Measurements from ENCODE around the gene WDR53.
"Not testable (repeated sequence)": the region's sequence is repeated elsewhere in the genome, so short reads cannot be mapped to it uniquely, and the experiment has no call there.

Gene WDR53

DNA sequence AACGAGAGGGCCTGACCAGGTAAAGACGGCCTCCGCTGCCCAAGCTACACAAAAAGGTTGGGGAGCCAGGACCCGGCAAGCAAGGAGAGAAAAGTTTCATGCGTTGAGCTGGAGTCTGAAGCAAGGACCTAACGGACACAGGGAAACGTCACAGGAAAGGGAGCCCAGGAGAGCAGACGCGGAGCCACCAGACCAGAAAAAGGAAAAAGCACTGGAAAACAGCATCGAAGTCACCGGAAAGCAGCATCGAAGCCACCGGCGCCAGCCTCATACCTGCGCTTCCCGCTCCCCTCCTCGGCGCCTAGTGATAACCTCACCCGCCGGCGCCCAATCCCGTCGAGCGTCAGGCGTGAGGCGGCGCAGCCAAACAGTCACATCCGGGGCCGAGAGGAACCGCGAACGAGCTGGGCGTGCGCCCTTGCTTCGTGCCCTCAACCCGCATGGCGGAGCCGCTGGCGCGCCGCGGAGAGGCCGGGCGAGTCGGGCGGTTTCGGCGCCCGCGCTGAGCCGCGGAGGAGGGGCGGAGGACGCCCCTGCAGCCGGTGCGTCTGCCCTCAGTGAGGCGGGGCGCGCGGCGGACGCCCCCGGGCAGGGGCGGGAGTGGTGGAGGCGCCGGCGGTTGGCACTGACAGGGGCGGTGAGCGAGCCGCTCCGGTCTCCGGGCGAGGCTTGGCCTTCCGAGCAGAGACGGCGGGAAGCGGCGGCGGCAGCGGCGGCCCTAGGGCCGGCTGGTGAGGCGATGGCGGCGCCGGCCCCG is at the start of gene WDR53, which contains the start of gene FBXO45:
Gene WDR53 (minus strand): TSS at position 309 of the 757 bp plus-strand sequence. CDS start 7,079 bp downstream, outside the sequence.
Gene FBXO45 (plus strand): TSS at position 415 of the 757 bp plus-strand sequence. CDS start 325 bp downstream, at position 740.
- peak; percentile 94 to 97 for DNase-seq

DNA sequence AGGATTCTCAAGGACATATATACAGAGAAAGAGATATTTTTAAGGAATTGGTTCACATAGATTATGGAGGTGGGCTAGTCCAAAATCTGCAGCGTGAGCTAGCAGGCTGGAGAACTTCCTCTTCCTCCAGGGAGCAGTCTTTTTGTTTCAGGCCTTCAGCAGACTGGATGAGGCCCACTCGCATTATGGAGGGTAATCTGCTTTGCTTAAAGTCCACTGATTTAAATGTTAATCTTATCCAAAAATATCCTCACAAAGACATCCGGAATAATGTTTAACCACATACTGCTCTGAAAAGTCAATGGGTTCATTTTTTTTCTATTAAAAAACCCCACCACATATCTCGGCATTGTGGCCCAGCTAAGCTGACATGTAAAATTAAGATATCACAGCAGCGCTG is 48.9 kb upstream of the WDR53 start:
- no peak for DNase-seq

DNA sequence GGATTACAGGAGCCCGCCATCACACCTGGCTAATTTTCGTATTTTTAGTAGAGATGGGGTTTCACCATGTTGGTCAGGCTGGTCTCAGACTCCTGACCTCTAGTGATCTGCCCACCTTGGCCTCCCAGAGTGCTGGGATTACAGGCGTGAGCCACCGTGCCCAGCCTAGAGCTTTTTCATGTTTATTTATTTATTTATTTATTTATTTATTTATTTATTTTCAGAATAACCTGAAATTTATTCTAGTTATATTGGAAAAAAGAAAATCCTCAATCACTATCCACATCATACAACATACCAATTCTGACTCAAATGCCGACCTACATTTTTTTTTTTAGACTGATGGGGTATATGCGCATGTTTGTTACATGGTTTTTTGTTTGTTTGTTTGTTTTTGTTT is 46.9 kb upstream of the WDR53 start:
- DNase-seq, result not testable (repeated sequence)

DNA sequence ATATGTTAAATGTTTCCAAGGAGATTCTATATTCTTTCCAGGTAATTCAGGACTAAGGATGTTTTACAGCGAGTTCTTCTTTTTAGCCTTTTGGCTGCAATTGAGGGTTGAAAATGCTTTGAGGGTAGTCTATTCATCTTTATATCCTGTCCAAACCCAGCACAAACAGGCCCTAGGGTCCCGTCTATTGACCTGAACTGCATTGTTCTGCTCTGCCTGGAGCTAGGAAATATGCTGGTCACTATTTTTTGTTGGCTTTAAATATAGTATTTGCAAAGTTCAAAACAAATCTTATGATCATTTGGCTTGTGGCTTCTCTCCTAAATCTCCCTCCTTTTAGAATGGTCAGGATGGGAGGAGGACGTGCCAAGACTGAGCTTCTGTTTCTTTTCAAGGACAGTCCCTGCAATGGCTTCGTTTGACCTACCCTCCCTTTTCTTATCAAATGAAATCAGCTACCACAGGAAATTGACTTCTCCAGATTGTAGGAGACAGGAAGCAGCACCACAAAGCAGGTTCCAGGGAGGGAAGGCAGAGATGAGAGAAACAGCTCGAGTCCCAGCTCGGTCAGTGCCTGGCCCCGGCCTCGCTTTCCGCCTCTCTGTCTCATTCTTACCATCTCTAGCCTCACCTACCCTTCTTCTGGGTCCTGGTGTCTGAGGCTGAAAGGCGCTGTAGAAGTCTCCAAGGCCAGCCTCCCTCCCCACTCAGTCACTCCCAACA is 43.6 kb upstream of the WDR53 start:
- DNase-seq, result no peak

DNA sequence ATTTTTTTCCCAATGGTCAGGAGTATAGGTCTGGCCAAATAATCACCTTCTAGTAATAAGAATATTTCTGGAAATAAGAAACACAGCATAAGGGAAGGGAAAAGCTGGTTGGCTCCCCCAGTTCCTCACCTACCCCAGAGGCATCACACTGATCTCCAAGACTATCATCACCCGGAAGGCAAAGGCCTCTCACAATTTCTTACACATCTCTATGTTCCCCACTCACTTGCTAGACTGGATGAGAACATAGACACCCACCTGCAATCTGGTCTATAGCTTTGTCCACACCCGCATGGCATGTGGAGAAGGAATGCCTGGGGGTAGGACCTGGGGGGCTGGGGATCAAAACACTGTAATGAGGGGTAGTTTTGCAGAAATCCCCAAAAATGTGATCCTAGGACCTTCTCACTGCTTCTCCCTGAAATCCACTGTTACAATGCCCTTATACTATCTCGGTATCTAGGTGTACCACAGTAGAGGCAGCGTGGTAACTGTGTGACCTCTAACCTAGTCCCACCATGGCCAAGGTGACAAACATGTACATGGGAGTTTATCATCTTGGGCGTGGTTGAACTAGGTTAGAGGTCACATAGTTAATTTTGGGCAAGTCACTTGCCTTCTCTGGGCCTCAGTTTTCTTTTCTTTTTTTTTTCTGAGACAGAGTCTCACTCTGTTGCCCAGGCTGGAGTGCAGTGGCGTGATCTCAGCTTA is 41.6 kb upstream of the WDR53 start:
- DNase-seq, result no peak

DNA sequence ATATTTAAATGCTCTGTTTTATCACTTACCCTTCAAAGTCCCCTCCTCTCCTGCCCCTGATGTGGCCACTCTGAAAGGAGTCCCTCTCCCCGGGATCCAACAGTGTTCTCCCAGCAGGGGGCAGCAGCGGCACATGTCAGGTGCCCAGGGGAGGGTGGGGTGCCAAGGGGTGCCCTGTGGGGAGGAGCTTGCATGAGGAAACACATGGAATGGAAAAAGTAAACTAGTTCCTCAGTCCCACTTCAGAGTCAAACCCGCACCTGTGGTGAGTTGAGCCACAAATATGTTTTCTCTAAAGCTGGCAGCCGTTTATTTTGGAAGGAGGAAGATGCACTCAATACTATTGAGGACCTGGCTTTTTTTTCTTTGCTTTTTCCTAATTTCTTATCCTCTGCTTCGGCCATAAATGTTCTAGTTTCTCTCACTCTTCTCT is 41.0 kb upstream of the WDR53 start:
- DNase-seq, result peak; percentile 92 to 93

DNA sequence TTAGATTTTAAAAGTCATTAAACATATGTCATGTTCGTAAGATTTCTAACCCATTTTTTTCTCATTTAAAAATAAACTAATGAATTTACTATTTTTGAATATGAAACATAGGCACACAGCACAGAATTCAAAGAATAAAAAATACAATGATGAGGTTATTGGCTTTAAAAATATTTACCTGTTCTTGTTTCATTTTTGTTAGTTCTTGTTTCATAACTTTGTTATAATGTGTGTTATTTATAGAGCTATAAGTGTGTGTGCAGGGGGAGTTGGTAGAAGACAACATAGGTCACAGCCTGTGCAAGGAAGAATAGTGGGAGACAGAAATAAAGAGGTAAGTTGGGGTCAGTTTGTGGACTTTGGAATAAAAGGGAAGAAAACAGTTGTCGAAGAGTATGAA is 40.3 kb upstream of the WDR53 start:
- no peak for DNase-seq

DNA sequence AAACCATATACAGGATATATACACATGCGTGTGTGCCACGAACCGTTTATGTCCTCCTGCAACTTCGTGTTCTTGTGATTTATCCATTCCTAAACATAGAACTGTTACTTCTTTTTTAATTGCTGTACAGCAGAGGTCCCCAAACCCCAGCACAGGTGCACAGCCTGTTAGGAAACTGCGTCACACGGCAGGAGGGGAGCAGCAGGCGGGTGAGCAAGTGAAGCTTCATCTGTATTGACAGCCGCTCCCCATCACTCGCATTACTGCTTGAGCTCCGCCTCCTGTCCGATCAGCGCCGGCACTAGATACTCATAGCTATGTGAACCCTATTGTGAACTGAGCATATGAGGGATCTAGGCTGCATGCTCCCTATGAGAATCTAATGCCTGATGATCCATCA is 36.2 kb upstream of the WDR53 start:
- peak; percentile 70 to 77 for DNase-seq

DNA sequence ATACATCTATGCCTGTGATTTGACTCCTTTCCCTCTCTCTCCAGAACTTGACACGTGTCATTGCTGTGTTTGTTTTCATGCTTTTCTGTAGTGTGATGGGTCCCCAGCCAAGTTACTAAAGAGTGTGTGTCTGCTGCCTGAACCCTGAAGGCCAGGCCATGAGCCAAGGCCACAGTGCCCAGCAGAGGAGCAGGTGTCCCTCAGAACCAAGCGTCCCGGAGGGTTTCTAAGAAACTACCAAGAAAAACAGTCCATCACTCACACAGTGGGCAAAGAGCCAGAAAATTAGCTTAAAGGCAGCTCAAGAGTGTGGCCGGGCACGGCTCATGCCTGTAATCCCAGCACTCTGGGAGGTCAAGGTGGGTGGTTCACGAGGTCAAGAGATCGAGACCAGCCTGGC is 35.3 kb upstream of the WDR53 start:
- DNase-seq, result no peak

DNA sequence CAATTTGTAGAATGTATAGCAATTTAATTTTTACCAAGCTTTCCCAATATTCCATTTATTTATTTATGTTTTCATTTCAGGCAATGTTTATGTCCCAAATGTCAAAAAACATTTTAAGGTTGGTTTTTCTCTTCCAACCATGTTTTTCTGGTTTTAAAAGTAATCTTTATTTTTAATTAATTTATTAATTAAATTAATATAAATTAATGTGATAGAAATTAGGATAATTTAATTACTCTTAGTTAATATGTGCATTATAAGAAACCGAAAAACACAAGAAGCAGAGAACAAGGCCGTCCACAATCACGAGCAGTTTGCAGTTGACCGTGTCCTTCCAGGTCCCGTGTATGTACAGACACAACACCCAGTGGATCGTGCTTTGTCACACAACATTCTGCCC is 34.3 kb upstream of the WDR53 start:
- DNase-seq, result no peak

DNA sequence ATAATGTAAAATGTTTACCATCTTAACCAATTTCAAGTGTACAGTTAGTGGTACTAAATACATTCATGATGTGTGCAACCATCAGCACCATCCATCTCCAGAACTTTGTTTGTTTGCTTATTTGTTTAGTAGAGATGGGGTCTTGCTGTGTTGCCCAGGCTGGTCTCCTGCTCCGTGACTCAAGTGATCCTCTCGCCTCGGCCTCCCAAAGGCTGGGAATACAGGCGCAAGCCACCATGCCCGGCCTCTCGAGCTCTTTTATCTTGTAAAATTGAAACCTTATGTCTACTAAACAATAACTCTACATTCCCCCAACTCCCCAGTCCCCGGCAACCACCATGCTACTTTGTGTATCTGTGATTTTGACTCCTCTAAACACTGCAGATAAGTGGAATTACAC is 32.0 kb upstream of the WDR53 start:
- DNase-seq, result no peak

DNA sequence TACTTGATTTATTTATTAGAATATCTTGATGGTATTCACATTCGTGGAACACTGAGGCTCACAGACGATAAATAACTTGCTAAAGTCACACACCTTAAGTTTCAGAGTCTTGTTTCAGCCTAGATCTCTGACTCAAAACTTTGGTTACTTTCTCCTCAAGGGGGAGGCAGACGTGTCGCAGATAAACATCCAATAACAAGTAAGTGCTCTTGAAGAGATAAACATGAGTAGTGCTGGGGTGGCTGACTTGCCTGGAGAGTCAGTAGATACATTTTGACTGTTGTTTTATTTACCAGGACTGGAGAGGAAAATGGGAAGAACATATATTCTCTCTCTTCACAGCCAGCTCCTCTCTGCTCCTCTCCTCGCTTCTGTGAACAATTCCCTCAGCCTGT is 31.4 kb upstream of the WDR53 start:
- DNase-seq, result no peak

DNA sequence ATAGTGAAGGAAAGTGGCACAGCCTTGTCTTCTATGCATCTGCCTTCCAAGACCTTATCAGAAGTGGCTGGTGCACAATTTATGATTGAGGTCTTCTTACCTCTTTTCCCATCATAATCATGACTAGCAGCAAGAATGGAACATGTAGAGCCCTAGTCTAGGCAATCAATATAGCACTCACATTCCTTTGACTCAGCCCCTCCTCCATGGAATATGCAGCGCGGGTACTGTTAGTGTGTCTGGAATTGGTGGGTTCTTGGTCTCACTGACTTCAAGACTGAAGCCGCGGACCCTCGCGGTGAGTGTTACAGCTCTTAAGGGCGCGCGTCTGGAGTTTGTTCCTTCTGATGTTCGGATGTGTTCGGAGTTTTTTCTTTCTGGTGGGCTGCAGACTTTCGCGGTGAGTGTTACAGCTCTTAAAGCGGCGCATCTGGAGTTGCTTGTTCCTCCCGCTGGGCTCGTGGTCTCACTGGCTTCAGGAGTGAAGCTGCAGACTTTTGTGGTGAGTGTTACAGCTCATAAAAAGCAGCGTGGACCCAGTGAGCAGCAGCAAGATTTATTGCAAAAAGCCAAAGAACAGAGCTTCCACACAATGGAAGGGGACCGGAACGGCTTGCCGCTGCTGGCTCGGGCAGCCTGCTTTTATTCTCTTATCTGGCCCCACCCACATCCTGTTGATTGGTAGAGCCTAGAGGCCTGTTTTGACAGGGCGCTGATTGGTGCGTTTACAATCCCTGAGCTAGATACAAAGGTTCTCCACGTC is 29.8 kb upstream of the WDR53 start:
- peak; percentile 62 to 63 for DNase-seq

DNA sequence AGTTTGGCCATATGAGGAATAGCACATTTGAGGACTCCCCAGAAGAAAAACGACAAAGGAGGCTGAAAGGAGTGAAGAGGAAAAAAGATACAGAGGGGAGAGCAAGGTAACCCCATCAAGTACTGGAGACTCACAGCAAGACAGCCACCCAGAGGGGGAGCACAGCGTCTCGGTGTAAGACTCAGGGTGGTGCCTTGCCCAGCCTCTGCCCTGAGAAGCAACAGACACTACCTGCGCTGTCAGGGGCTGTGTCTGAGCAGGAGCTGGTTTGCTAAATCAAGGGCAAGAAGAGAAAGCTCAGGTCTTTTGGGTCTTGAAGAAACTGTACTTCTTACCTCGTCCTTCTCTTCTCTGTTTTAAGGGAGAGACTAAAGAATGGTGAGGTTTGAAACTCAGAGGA is 28.0 kb upstream of the WDR53 start:
- no peak for DNase-seq

DNA sequence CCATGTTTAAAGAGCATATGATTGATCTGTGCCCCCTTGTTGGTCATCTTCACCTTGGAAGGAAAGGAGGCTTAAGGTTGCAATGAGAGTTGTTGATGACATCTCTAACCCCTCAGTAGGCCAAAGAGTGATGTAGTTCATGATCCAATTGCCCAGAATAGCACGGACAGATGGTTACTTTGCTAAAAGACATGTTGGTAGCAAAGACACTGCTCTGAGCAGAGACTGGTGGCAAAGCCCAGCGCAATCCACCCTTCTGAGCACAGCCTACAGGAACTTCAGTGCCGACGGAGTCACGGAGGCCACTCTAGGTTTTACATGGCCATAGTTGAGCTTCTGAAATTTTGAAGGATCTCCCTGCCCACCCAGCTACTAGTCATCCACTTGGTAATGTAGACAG is 21.9 kb upstream of the WDR53 start:
- no peak for DNase-seq

DNA sequence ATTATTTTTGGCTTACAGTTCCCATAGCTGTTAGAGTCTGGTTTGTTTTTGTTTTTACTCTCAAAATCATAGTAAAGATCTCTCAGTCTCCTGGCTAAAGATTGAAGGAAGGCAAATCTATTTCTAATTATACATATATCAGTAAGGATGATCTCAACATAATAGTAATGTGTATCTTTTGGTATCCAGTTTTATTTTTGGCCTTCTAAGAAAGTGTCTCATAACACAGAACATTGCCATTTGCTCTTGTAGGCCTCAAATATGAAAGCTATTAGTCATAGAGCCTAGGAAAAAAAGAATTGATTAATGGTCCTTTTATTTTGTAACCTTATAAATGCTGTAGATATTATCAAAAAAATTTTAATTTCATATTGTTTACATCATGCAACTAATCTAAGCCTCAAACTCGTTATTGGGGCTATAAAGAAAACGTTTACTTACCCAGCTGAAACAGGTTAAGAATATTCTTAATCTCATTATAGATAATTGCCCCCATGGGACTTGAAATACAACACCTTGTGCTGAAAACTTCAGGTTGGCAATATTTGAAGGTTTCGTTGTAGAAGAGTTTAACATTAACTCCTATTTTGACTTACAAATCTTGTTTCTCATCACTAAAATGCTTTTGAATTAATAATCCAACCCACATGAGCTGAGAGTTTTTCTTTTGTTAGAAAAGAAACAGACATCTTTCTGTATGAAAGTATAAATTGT is 16.8 kb upstream of the WDR53 start:
- no peak for DNase-seq

DNA sequence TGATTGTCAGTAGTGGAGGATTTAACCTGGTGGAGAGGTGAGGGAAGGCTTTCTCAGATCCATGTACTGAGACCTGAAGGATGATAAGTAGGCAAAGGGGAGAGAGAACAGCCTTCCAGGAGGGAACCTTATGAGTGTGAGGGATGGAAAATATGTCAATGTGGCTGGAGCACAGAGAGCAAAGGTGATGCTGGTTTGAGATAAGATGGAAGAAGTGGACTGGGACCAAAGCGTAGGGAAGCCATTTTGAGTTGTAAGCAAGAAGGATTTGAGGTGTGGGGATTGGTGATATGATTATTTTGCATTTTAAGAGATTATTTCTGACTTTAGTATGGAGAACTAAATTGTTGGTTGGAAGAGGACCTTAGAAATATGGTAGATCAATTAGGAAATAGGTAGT is 4.0 kb upstream of the WDR53 start:
- no peak for DNase-seq

DNA sequence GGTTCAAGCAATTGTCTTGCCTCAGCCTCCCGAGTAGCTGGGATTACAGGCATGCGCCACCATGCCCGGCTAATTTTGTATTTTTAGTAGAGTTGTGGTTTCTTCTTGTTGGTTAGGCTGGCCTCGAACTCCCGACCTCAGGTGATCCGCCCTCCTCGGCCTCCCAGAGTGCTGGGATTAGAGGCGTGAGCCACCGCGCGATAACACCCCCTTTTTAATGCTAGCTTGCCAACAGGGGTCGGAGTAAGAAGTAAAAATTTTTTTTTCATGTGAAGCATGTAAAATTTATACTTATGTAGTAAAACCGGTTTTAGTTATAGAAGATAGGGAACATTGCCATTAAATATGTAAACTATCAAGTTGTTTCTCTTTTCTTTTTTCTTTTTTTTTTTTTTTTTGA is 2.0 kb upstream of the WDR53 start:
- DNase-seq, result not testable (repeated sequence)

DNA sequence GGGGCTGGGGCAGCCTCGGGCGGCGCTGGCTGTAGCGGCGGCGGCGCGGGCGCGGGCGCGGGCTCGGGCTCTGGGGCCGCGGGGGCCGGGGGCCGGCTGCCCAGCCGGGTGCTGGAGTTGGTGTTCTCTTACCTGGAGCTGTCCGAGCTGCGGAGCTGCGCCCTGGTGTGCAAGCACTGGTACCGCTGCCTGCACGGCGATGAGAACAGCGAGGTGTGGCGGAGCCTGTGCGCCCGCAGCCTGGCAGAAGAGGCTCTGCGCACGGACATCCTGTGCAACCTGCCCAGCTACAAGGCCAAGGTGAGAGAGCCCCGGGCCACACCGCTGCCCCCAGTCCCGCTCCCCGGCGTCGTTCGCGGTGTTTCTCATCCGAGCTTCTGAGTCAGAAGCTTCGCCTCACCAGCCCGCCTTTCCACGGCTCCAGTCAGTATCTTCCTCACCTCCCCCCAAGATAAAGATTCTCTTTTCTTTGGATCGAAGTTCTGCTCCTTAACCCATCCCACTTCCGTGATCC is 706 bp upstream of the WDR53 start:
- DNase-seq, result peak; percentile 32 to 58

DNA sequence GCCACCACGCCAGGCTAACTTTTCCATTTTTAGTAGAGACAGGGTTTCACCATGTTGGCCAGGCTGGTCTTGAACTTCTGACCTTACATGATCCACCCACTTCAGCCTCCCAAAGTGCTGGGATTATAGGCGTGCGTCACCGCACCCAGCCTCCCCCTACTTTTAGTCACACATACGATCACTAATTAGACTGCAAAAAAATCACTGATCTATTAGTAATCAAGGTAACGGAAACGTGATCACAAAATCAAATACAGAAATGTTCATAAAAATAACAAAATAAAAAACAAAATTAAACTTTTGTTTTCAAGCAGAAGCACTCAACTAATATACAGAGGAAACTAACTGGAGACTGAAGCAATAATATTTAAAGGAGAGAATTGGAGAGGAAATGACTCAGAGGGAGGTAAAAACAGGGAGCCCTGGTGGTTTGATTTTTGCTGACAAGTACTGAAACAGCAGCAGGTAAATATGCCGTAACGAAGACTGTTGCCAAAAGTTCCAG is 4.6 kb downstream of the WDR53 start:
- peak in 1 of 2 donors; percentile 61 for DNase-seq

DNA sequence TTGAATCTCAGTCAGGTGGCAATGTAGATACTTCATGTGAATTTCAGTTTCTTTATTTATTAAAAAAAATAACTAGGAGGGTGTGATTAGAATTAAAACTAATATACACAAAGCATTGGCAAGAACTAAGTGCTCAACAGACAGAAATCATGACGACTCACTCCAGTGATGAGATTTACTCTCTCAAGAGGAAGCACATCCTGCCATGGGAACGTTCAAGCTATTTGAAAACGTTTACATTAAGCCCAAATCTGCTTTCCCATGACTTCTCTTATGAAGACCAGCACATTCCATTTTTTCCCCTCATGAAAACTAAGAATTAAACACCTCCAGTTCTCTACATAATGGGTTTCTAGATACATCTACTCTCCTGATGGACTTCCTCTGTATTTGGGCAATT is 8.5 kb downstream of the WDR53 start:
- DNase-seq, result no peak

DNA sequence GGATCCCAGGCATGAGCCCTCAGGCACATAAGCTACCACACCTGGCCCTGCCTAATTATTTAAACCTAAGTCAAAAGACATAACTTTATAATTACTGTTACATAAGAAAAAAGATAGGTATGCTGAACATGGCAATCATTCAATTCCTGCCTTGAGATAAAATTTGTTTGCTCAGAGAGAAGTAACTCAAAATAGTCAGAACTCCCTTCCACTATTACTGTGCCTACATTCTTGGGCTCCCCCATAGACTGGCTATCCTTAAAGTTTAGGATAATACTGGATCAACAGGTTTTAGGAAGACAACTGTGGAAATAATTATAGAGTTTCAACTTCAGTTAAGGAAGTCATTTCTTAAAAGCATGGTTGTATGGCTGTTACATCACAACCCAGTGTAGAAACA is 9.9 kb downstream of the WDR53 start:
- no peak for DNase-seq
